ENCODE measurements around the gene GOLGA8B.
"Not testable (repeated sequence)": the region's sequence is repeated elsewhere in the genome, so short reads cannot be mapped to it uniquely, and the experiment has no call there.

GOLGA8B gene

GRCh38 chr15:34554716-34555115 lies 28.7 kb downstream of the GOLGA8B start:
- not testable (repeated sequence) for DNase-seq

GRCh38 chr15:34554126-34554525 lies 29.3 kb downstream of the GOLGA8B start:
- DNase-seq: not testable (repeated sequence)

- not testable (repeated sequence) for DNase-seq
Measured at GRCh38 chr15:34550129-34550528, 33.3 kb downstream of the GOLGA8B start.

GRCh38 chr15:34549381-34549809 lies 34.1 kb downstream of the GOLGA8B start:
- not testable (repeated sequence) for DNase-seq

GRCh38 chr15:34543860-34544649 lies 39.4 kb downstream of the GOLGA8B start:
- DNase-seq: not testable (repeated sequence)

- DNase-seq: not testable (repeated sequence)
Measured at GRCh38 chr15:34535857-34536256, 47.6 kb downstream of the GOLGA8B start.

Data from activated CD8-positive, alpha-beta memory T cell treated with anti-CD3 and anti-CD28 coated beads, Interleukin-2, amount 50 U/mL, for 4 hours (primary cell).